Activated CD8-positive, alpha-beta memory T cell treated with anti-CD3 and anti-CD28 coated beads, Interleukin-2, amount 50 U/mL, for 48 hours (primary cell): ENCODE results near the gene NOS1AP.
"Not testable (repeated sequence)": the region's sequence is repeated elsewhere in the genome, so short reads cannot be mapped to it uniquely, and the experiment has no call there.

Experiments used
- DNase-seq: peaks from one replicate; pipeline ENCODE4 v3.0.0-alpha.2; 2020

NOS1AP gene

GRCh38 chr1:162351246-162351842 is 281.9 kb downstream of the NOS1AP start:
- no peak for DNase-seq

- DNase-seq, result not testable (repeated sequence)
Observed at GRCh38 chr1:162351874-162352273, 282.4 kb downstream of the NOS1AP start.

- DNase-seq, result no peak
Observed at GRCh38 chr1:162353078-162353477, 283.6 kb downstream of the NOS1AP start.

GRCh38 chr1:162353702-162354101 is 284.2 kb downstream of the NOS1AP start:
- DNase-seq, result no peak

GRCh38 chr1:162357681-162358266 is 288.3 kb downstream of the NOS1AP start:
- DNase-seq, result no peak

- DNase-seq, result no peak
Observed at GRCh38 chr1:162358928-162359327, 289.4 kb downstream of the NOS1AP start.

- DNase-seq, result no peak
Observed at GRCh38 chr1:162359523-162360236, 290.2 kb downstream of the NOS1AP start.

- DNase-seq, result no peak
Observed at GRCh38 chr1:162360237-162360873, 290.9 kb downstream of the NOS1AP start.

GRCh38 chr1:162360874-162361260 is 291.4 kb downstream of the NOS1AP start:
- DNase-seq, result no peak

GRCh38 chr1:162361349-162361748 is 291.9 kb downstream of the NOS1AP start:
- DNase-seq, result no peak

GRCh38 chr1:162363823-162364222 is 294.3 kb downstream of the NOS1AP start:
- no peak for DNase-seq

- no peak for DNase-seq
Observed at GRCh38 chr1:162364498-162364897, 295.0 kb downstream of the NOS1AP start.

- DNase-seq, result no peak
Observed at GRCh38 chr1:162365284-162366020, 296.0 kb downstream of the NOS1AP start.

- no peak for DNase-seq
Observed at GRCh38 chr1:162366149-162366548, 296.7 kb downstream of the NOS1AP start.

GRCh38 chr1:162366671-162367070 is 297.2 kb downstream of the NOS1AP start:
- no peak for DNase-seq

- DNase-seq, result no peak
Observed at GRCh38 chr1:162367073-162367472, 297.6 kb downstream of the NOS1AP start.

GRCh38 chr1:162367772-162368171 is 298.3 kb downstream of the NOS1AP start:
- no peak for DNase-seq

- DNase-seq, result no peak
Observed at GRCh38 chr1:162368451-162368850, 299.0 kb downstream of the NOS1AP start.

- DNase-seq, result no peak
Observed at GRCh38 chr1:162369571-162369970, 300.1 kb downstream of the NOS1AP start.

- DNase-seq, result no peak
Observed at GRCh38 chr1:162370161-162370560, 300.7 kb downstream of the NOS1AP start.

- DNase-seq, result no peak
Observed at GRCh38 chr1:162370721-162371120, 301.2 kb downstream of the NOS1AP start.

GRCh38 chr1:162371611-162372010 is 302.1 kb downstream of the NOS1AP start:
- no peak for DNase-seq
